HFF-Myc (cell line): Measurements from ENCODE around the gene CARD16.

Source experiments
- DNase-seq: peaks from one replicate; pipeline ENCODE4 v3.0.0-alpha.2; 2011; ENCODE audit warnings: low read depth; ENCODE audit errors: extremely low read depth
- H3K4me3 ChIP-seq: replicated peaks from 2 replicates; pipeline ENCODE4 v1.5.1; 2011; ENCODE audit warnings: low read depth, mild to moderate bottlenecking, control low read depth, low read length
- CTCF ChIP-seq: IDR thresholded peaks from 2 replicates; pipeline ENCODE4 v1.5.1; 2012; ENCODE audit warnings: mild to moderate bottlenecking, low read depth, low read length, control low read depth; ENCODE audit errors: missing control alignments

The CARD16 gene

GRCh38 chr11:104991994-104992393 is 53.1 kb downstream of the CARD16 start:
- no peak overlapping the region for H3K4me3 ChIP-seq
- DNase-seq: no peak
- TF ChIP-seq CTCF: no peak
